HEK293 (cell line): ENCODE measurements around the gene IRF8.

Experiments used
- CTCF ChIA-PET: fragments of 350-600 bp; formaldehyde crosslinking; extraction: SDS; loops from one replicate; lab custom pipeline; 2021; ENCODE audit warnings: antibody characterized with exemption; lab: Yijun Ruan, JAX
- POLR2A ChIA-PET: fragments of 300-600 bp; formaldehyde crosslinking; extraction: SDS; loops from one replicate; lab custom pipeline; 2020; ENCODE audit warnings: antibody characterized with exemption, inconsistent platforms; lab: Yijun Ruan, JAX
- H3K27ac ChIP-seq: fragments of 200-500 bp; sonication (Bioruptor generic); 2 replicates; pipeline ENCODE4 v1.5.1; 2014; ENCODE audit warnings: low read depth, low read length, control low read depth, inconsistent platforms; ENCODE audit errors: extremely low read depth
- H3K36me3 ChIP-seq, 2 experiments: fragments of 200-500 bp in 1 of 2; sonication (Bioruptor generic) in 1 of 2; 1 replicate in 1 of 2; 2 replicates in 1 of 2; pipeline ENCODE4 v1.5.1; 2014 to 2017; ENCODE audit warnings: inconsistent platforms in 2 of 2, low read length in 2 of 2; ENCODE audit not compliant: control insufficient read depth in 2 of 2, insufficient read depth in 1 of 2
- H3K4me1 ChIP-seq: fragments of 200-500 bp; sonication (Bioruptor generic); 2 replicates; pipeline ENCODE4 v1.5.1; 2014; ENCODE audit warnings: mild to moderate bottlenecking, low read length, inconsistent platforms; ENCODE audit not compliant: control insufficient read depth, insufficient read depth
- H3K4me3 ChIP-seq: 2 replicates; pipeline ENCODE4 v1.5.1; 2011; ENCODE audit warnings: low read depth, mild to moderate bottlenecking, control low read depth, low read length, moderate library complexity
- H3K9me3 ChIP-seq: fragments of 200-500 bp; sonication (Bioruptor generic); 2 replicates; pipeline ENCODE4 v1.5.1; 2014; ENCODE audit warnings: low read depth, low read length, inconsistent platforms; ENCODE audit not compliant: control insufficient read depth, insufficient read depth
- EGR2 ChIP-seq: fragments of 450-650 bp; formaldehyde crosslinking; IDR thresholded peaks from 2 replicates; pipeline ENCODE4 v1.5.1; 2016; ENCODE audit warnings: low read depth, missing biosample characterization, missing genetic modification characterization
- IKZF3 ChIP-seq: fragments of 450-650 bp; IDR thresholded peaks from 2 replicates; pipeline ENCODE4 v1.5.0; 2018; ENCODE audit warnings: missing biosample characterization, mild to moderate bottlenecking, missing genetic modification characterization, moderate library complexity
- KLF8 ChIP-seq: fragments of 450-650 bp; formaldehyde crosslinking; IDR thresholded peaks from 2 replicates; pipeline ENCODE4 v1.5.1; 2016; ENCODE audit warnings: missing biosample characterization, missing genetic modification characterization
- KLF9 ChIP-seq: fragments of 450-650 bp; formaldehyde crosslinking; IDR thresholded peaks from 2 replicates; pipeline ENCODE4 v1.5.1; 2016; ENCODE audit warnings: missing biosample characterization, missing genetic modification characterization, low read depth
- REPIN1 ChIP-seq: fragments of 450-650 bp; formaldehyde crosslinking; IDR thresholded peaks from 2 replicates; pipeline ENCODE4 v1.5.1; 2017; ENCODE audit warnings: missing biosample characterization, missing genetic modification characterization, low read depth
- SP3 ChIP-seq: fragments of 450-650 bp; formaldehyde crosslinking; IDR thresholded peaks from 2 replicates; pipeline ENCODE4 v1.5.1; 2016; ENCODE audit warnings: missing biosample characterization, missing genetic modification characterization
- YY2 ChIP-seq: fragments of 450-650 bp; formaldehyde crosslinking; IDR thresholded peaks from 2 replicates; pipeline ENCODE4 v1.5.1; 2016; ENCODE audit warnings: missing biosample characterization, missing genetic modification characterization
- ZBTB20 ChIP-seq: fragments of 450-650 bp; formaldehyde crosslinking; IDR thresholded peaks from 2 replicates; pipeline ENCODE4 v1.5.1; 2016; ENCODE audit warnings: missing biosample characterization, missing genetic modification characterization
- ZBTB7A ChIP-seq: fragments of 450-650 bp; formaldehyde crosslinking; IDR thresholded peaks from 2 replicates; pipeline ENCODE4 v1.5.1; 2016; ENCODE audit warnings: low read depth, missing biosample characterization, missing genetic modification characterization
- ZNF112 ChIP-seq: fragments of 450-650 bp; formaldehyde crosslinking; IDR thresholded peaks from 2 replicates; pipeline ENCODE4 v1.5.0; 2017; ENCODE audit warnings: missing biosample characterization, missing genetic modification characterization
- ZNF155 ChIP-seq: fragments of 450-650 bp; formaldehyde crosslinking; IDR thresholded peaks from 2 replicates; pipeline ENCODE4 v1.5.1; 2016; ENCODE audit warnings: missing biosample characterization, missing genetic modification characterization
- ZNF211 ChIP-seq: fragments of 450-650 bp; formaldehyde crosslinking; IDR thresholded peaks from 2 replicates; pipeline ENCODE4 v1.5.1; 2016; ENCODE audit warnings: low read depth, missing biosample characterization, missing genetic modification characterization
- ZNF214 ChIP-seq: fragments of 450-650 bp; formaldehyde crosslinking; IDR thresholded peaks from 2 replicates; pipeline ENCODE4 v1.5.1; 2017; ENCODE audit warnings: missing biosample characterization, mild to moderate bottlenecking, missing genetic modification characterization, borderline replicate concordance
- ZNF350 ChIP-seq: fragments of 450-650 bp; formaldehyde crosslinking; IDR thresholded peaks from 2 replicates; pipeline ENCODE4 v1.5.0; 2017; ENCODE audit warnings: missing biosample characterization, mild to moderate bottlenecking, missing genetic modification characterization
- ZNF600 ChIP-seq: fragments of 450-650 bp; formaldehyde crosslinking; IDR thresholded peaks from 2 replicates; pipeline ENCODE4 v1.5.1; 2016; ENCODE audit warnings: missing biosample characterization, missing genetic modification characterization
- ZNF629 ChIP-seq: fragments of 450-650 bp; formaldehyde crosslinking; IDR thresholded peaks from 2 replicates; pipeline ENCODE4 v1.5.1; 2017; ENCODE audit warnings: missing biosample characterization, missing genetic modification characterization
- ZNF670 ChIP-seq: fragments of 450-650 bp; formaldehyde crosslinking; IDR thresholded peaks from 2 replicates; pipeline ENCODE4 v1.5.1; 2016; ENCODE audit warnings: missing biosample characterization, missing genetic modification characterization, low read depth
- ZNF76 ChIP-seq: fragments of 450-650 bp; formaldehyde crosslinking; IDR thresholded peaks from 2 replicates; pipeline ENCODE4; 2016; ENCODE audit warnings: low read depth, missing biosample characterization, missing genetic modification characterization, borderline replicate concordance
- ZNF843 ChIP-seq: fragments of 450-650 bp; formaldehyde crosslinking; IDR thresholded peaks from 2 replicates; pipeline ENCODE4 v1.5.1; 2016; ENCODE audit warnings: missing biosample characterization, missing genetic modification characterization
- TF ChIP-seq, protein P1 (sequence below): fragments of 450-650 bp; formaldehyde crosslinking; IDR thresholded peaks from 2 replicates; pipeline ENCODE4 v1.5.1; 2016; ENCODE audit warnings: missing biosample characterization, missing genetic modification characterization
- TF ChIP-seq, protein P2 (sequence below): fragments of 450-650 bp; formaldehyde crosslinking; IDR thresholded peaks from 2 replicates; pipeline ENCODE4 v1.5.1; 2017; ENCODE audit warnings: missing biosample characterization, missing genetic modification characterization

Gene IRF8

DNA sequence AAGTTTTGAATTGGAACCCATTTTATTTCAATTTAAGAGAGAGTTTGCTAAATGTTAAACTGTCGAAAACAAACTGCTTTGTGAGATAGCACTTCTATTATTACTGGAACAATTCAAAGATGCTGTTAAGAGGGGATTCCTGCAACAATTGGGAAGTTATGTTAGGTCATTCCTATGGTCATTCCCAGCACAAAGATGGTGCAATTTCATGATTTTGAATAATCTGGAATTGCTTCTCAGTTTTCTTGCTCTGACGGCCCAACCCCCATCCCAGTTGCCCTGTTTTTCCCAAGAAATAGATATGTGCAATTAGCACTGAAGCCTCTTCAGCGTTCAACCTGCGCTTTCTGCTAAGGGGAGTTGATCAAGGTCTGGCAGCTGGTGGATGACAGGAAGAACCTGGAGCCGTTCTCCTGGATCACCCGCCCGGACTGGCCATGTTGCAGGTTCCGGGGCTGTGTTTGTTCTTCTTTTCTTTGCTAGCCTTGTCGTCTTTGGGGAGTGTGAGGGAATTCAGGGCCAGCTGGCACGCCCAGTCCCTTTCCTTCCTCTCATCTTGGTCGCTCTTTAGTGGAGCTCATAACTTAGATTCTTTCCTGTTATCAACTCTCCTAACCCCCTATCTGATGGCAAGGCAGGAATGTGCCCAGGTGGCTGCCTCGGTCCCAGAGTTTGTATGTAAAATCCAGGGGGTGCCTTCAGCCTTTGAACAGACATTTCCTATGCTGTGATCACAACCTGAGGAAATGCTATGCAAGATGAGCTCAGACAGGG, 29.0 kb upstream of the IRF8 start:
- POLR2A ChIA-PET, result no interaction called here
- H3K27ac ChIP-seq, result no peak overlapping the region

GRCh38 chr16:85871756-85872155, 27.2 kb upstream of the IRF8 start:
- Histone ChIP-seq H3K36me3 (no peaks in the 10 kb centered on the region), H3K4me1 (no peaks in the 10 kb centered on the region), H3K4me3 (no peak overlapping the region), H3K27ac (no peak overlapping the region)
- ChIA-PET POLR2A (no interaction called here), CTCF (no interaction called here)
- no peak for TF ChIP-seq ZNF629 (tag by site-specific recombination)
- no peak for TF ChIP-seq ZBTB7A (tag by site-specific recombination)
- TF ChIP-seq EGR2 (tag by site-specific recombination), result no peak
- TF ChIP-seq SP3, result no peak
- TF ChIP-seq KLF9 (tag by site-specific recombination), result no peak
- no peak for TF ChIP-seq ZNF211 (tag by site-specific recombination)
- TF ChIP-seq, all 188 proteins: peak for 0
- no peaks in the 10 kb centered on the region for H3K9me3 ChIP-seq

More for the DNA sequence above, 29.0 kb upstream of the IRF8 start:
- H3K4me1 ChIP-seq, result no peaks in the 10 kb centered on the region
- no peaks in the 10 kb centered on the region for H3K9me3 ChIP-seq
- CTCF ChIA-PET, result interaction anchor here (0.7 kb wide), 1 partner anchor 118 kb away, joined by 4 read pairs; no protein-coding TSS in a partner anchor
- no peaks in the 10 kb centered on the region for H3K36me3 ChIP-seq
- TF ChIP-seq ZBTB20 (tag by site-specific recombination), result 0 out of 2 replicates have a peak, but pooled peaks have one; percentile 24
- no peak for TF ChIP-seq ZNF600
- no peak overlapping the region for H3K4me3 ChIP-seq

DNA sequence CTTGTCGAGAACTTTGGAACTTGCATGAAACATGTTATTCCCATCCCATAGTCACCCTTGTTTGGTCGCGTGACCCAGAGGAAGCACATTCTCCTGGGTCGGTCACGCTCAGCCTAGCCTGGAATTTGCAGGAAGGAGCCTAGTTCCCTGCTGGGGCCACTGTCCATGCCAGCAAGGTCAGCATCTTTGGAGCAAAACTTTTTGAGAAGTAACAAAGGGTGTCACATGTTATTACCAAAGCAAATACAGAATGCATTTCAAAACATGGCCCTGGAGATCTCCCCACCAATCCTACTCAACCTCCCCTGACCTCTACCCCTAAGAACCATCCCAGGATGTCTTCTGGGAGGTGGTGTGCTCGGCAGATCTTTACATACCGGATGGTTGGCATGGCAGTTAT, 26.2 kb upstream of the IRF8 start:
- CTCF ChIA-PET, result no interaction called here
- no peaks in the 10 kb centered on the region for H3K9me3 ChIP-seq
- H3K27ac ChIP-seq, result no peak overlapping the region
- TF ChIP-seq ZNF350 (tag by site-specific recombination) (no peak), ZNF155 (tag by site-specific recombination) (no peak), REPIN1 (tag by site-specific recombination) (no peak), KLF8 (no peak), ZNF76 (no peak), IKZF3 (tag by site-specific recombination) (no peak), YY2 (tag by site-specific recombination) (no peak), ZNF843 (tag by site-specific recombination) (no peak), ZNF112 (tag by site-specific recombination) (no peak), ZNF214 (tag by site-specific recombination) (no peak), ZNF670 (tag by site-specific recombination) (no peak)
- TF ChIP-seq, protein P1, sequence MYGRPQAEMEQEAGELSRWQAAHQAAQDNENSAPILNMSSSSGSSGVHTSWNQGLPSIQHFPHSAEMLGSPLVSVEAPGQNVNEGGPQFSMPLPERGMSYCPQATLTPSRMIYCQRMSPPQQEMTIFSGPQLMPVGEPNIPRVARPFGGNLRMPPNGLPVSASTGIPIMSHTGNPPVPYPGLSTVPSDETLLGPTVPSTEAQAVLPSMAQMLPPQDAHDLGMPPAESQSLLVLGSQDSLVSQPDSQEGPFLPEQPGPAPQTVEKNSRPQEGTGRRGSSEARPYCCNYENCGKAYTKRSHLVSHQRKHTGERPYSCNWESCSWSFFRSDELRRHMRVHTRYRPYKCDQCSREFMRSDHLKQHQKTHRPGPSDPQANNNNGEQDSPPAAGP (tag by site-specific recombination), result no peak
- TF ChIP-seq, protein P2, sequence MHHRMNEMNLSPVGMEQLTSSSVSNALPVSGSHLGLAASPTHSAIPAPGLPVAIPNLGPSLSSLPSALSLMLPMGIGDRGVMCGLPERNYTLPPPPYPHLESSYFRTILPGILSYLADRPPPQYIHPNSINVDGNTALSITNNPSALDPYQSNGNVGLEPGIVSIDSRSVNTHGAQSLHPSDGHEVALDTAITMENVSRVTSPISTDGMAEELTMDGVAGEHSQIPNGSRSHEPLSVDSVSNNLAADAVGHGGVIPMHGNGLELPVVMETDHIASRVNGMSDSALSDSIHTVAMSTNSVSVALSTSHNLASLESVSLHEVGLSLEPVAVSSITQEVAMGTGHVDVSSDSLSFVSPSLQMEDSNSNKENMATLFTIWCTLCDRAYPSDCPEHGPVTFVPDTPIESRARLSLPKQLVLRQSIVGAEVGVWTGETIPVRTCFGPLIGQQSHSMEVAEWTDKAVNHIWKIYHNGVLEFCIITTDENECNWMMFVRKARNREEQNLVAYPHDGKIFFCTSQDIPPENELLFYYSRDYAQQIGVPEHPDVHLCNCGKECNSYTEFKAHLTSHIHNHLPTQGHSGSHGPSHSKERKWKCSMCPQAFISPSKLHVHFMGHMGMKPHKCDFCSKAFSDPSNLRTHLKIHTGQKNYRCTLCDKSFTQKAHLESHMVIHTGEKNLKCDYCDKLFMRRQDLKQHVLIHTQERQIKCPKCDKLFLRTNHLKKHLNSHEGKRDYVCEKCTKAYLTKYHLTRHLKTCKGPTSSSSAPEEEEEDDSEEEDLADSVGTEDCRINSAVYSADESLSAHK, result no peak
- H3K4me1 ChIP-seq, result no peaks in the 10 kb centered on the region
- H3K36me3 ChIP-seq, result no peaks in the 10 kb centered on the region
- no peak overlapping the region for H3K4me3 ChIP-seq
- POLR2A ChIA-PET, result no interaction called here
